Naive thymus-derived CD8-positive, alpha-beta T cell (primary cell): Measurements from ENCODE around the gene ANKS1B. TPM values are rescaled to one million over a fixed set of nuclear protein-coding genes. Genes with fewer than 3 reads are reported as not detected.
"Not testable (repeated sequence)": the region's sequence is repeated elsewhere in the genome, so short reads cannot be mapped to it uniquely, and the experiment has no call there.

Experiments used
- ATAC-seq, 2 donors: fragments of 150-1000 bp; cut with Tn5 transposase in 1 of 2; sonication (Bioruptor Pico), chemical (Tn5 transposase) in 1 of 2; 1 replicate in 1 of 2; 2 replicates in 1 of 2; pipeline ENCODE4 v1.10.0; 2021; ENCODE audit warnings: mild to moderate bottlenecking in 2 of 2, moderate library complexity in 2 of 2
- POLR2A ChIA-PET: fragments of 350-600 bp; sonication (Branson Sonifier 250); formaldehyde crosslinking; loops from one replicate; lab custom pipeline; 2021; ENCODE audit warnings: antibody characterized with exemption; lab: Charles Lee
- DNase-seq, 10 donors: peaks; one replicate each; pipeline versions ENCODE4 v3.0.0 to v3.0.0-alpha.2; 2020 to 2022
- H3K27ac Mint-ChIP-seq, 10 donors: one replicate each; pipeline ENCODE4 v1.8.0; 2020 to 2022; ENCODE audit warnings: mild to moderate bottlenecking in 10 of 10, mixed read lengths in 10 of 10, moderate library complexity in 4 of 10, inconsistent platforms in 1 of 10
- H3K27me3 Mint-ChIP-seq, 5 donors: one replicate each; pipeline ENCODE4 v1.8.0; 2021 to 2022; ENCODE audit warnings: mixed read lengths in 5 of 5
- H3K36me3 Mint-ChIP-seq, 3 donors: one replicate each; pipeline ENCODE4 v1.8.0; 2020 to 2022; ENCODE audit warnings: mixed read lengths in 3 of 3, mild to moderate bottlenecking in 2 of 3, inconsistent platforms in 1 of 3
- H3K4me1 Mint-ChIP-seq, 4 donors: one replicate each; pipeline ENCODE4 v1.8.0; 2021 to 2022; ENCODE audit warnings: mixed read lengths in 4 of 4
- H3K4me3 Mint-ChIP-seq, 10 donors: one replicate each; pipeline ENCODE4 v1.8.0; 2020 to 2022; ENCODE audit warnings: mild to moderate bottlenecking in 10 of 10, mixed read lengths in 10 of 10, moderate library complexity in 6 of 10, inconsistent platforms in 1 of 10
- H3K9me3 Mint-ChIP-seq, 9 donors: one replicate each; pipeline ENCODE4 v1.8.0; 2020 to 2022; ENCODE audit warnings: mixed read lengths in 9 of 9, mild to moderate bottlenecking in 3 of 9, inconsistent platforms in 1 of 9, moderate library complexity in 1 of 9
- polyA plus RNA-seq, 3 donors: library from polyadenylated mRNA; unstranded; fragments of 300-500 nt; fragmentation: Illumina TruSeq; gene quantifications; one replicate each; pipeline ENCODE4 v1.2.3, GENCODE V29; 2021
- total RNA-seq, 8 experiments: library from RNA in 2 of 8; stranded (reverse) in 2 of 8; gene quantifications; one replicate each; pipeline ENCODE4 v1.2.3 and lab custom pipeline; 2021 to 2026

Gene ANKS1B
- total RNA-seq: not detected
- polyA plus RNA-seq: not detected
- total RNA-seq (lab: John Stamatoyannopoulos, UW): 0 to 0.34 (median 0.04) reads per million in 6 experiments

- POLR2A ChIA-PET: no interaction called here
- ATAC-seq: no peak
- H3K27me3 Mint-ChIP-seq: peaks cover 33 to 74% (median 39%) of the 10 kb centered on the region in 5 donors
- H3K9me3 Mint-ChIP-seq: no peaks in the 10 kb centered on the region
- H3K27ac Mint-ChIP-seq: no peak within 1 kb of the TSS
- peaks cover 2 to 13% (median 11%) of the 10 kb centered on the region in 4 donors for H3K4me1 Mint-ChIP-seq
- H3K36me3 Mint-ChIP-seq: peaks cover 0 to 16% (median 0%) of the 10 kb centered on the region in 3 donors
- H3K4me3 Mint-ChIP-seq: peak within 1 kb of the TSS; percentile 12 to 66 (median 60)
- DNase-seq: no peak
Observed at GRCh38 chr12:99984271-99985128, at the start of gene ANKS1B. TSS of gene ANKS1B (minus strand) at chr12:99984936. CDS start at chr12:99984237, 699 bp downstream.

GRCh38 chr12:100031836-100032235 lies 47.1 kb upstream of the ANKS1B start:
- ATAC-seq (no peak), DNase-seq (no peak)
- POLR2A ChIA-PET: no interaction called here
- no peaks in the 10 kb centered on the region for H3K27me3 Mint-ChIP-seq
- no peak overlapping the region for H3K4me3 Mint-ChIP-seq
- H3K36me3 Mint-ChIP-seq: peaks cover 0 to 16% (median 3%) of the 10 kb centered on the region in 3 donors
- no peaks in the 10 kb centered on the region for H3K9me3 Mint-ChIP-seq
- H3K27ac Mint-ChIP-seq: no peak overlapping the region
- peaks cover 0 to 2% (median 0%) of the 10 kb centered on the region in 4 donors for H3K4me1 Mint-ChIP-seq

- no peak for DNase-seq
- no peaks in the 10 kb centered on the region for H3K27me3 Mint-ChIP-seq
- POLR2A ChIA-PET: no interaction called here
- H3K27ac Mint-ChIP-seq: no peak overlapping the region
- H3K9me3 Mint-ChIP-seq: no peaks in the 10 kb centered on the region
- ATAC-seq: no peak
- peaks cover 0 to 2% (median under 1%) of the 10 kb centered on the region in 3 donors for H3K36me3 Mint-ChIP-seq
- H3K4me3 Mint-ChIP-seq: no peak overlapping the region
- H3K4me1 Mint-ChIP-seq: peaks cover 0 to 2% (median 0%) of the 10 kb centered on the region in 4 donors
Observed at GRCh38 chr12:100027671-100028070, 42.9 kb upstream of the ANKS1B start.

- no peak for ATAC-seq
- H3K27me3 Mint-ChIP-seq: peaks cover 0 to 3% (median 0%) of the 10 kb centered on the region in 5 donors
- no peak overlapping the region for H3K4me3 Mint-ChIP-seq
- H3K9me3 Mint-ChIP-seq: peaks cover 0 to 12% (median 4%) of the 10 kb centered on the region in 9 donors
- no peak for DNase-seq
- H3K27ac Mint-ChIP-seq: no peak overlapping the region
- H3K4me1 Mint-ChIP-seq: no peaks in the 10 kb centered on the region
- peaks cover 5 to 10% (median 8%) of the 10 kb centered on the region in 3 donors for H3K36me3 Mint-ChIP-seq
- POLR2A ChIA-PET: no interaction called here
Observed at GRCh38 chr12:100026241-100026640, 41.5 kb upstream of the ANKS1B start.

- Mint-ChIP-seq H3K27ac (no peak overlapping the region), H3K4me1 (no peaks in the 10 kb centered on the region), H3K9me3 (peaks cover 0 to 12% (median 4%) of the 10 kb centered on the region in 9 donors), H3K4me3 (no peak overlapping the region), H3K27me3 (peaks cover 0 to 3% (median 0%) of the 10 kb centered on the region in 5 donors), H3K36me3 (peaks cover 5 to 10% (median 8%) of the 10 kb centered on the region in 3 donors)
- DNase-seq (no peak), ATAC-seq (no peak)
- POLR2A ChIA-PET: no interaction called here
Observed at GRCh38 chr12:100024974-100025555, 40.3 kb upstream of the ANKS1B start.

- POLR2A ChIA-PET: no interaction called here
- peaks cover 7 to 18% (median 13%) of the 10 kb centered on the region in 3 donors for H3K36me3 Mint-ChIP-seq
- DNase-seq (no peak), ATAC-seq (no peak)
- H3K4me1 Mint-ChIP-seq: no peaks in the 10 kb centered on the region
- peaks cover 3 to 36% (median 12%) of the 10 kb centered on the region in 9 donors for H3K9me3 Mint-ChIP-seq
- no peak overlapping the region for H3K4me3 Mint-ChIP-seq
- H3K27me3 Mint-ChIP-seq: peaks cover 0 to 3% (median 0%) of the 10 kb centered on the region in 5 donors
- peak overlapping the region in 1 of 10 donors; percentile 2 for H3K27ac Mint-ChIP-seq
Observed at GRCh38 chr12:100020370-100020769, 35.6 kb upstream of the ANKS1B start.

GRCh38 chr12:100017056-100017455 lies 32.3 kb upstream of the ANKS1B start:
- H3K4me3 Mint-ChIP-seq: no peak overlapping the region
- no peak overlapping the region for H3K27ac Mint-ChIP-seq
- DNase-seq: no peak
- H3K36me3 Mint-ChIP-seq: peaks cover 7 to 27% (median 21%) of the 10 kb centered on the region in 3 donors
- H3K9me3 Mint-ChIP-seq: peaks cover 2 to 57% (median 12%) of the 10 kb centered on the region in 9 donors
- POLR2A ChIA-PET: no interaction called here
- no peaks in the 10 kb centered on the region for H3K4me1 Mint-ChIP-seq
- peaks cover 0 to 2% (median 0%) of the 10 kb centered on the region in 5 donors for H3K27me3 Mint-ChIP-seq
- ATAC-seq: no peak

- H3K4me3 Mint-ChIP-seq, H3K27ac Mint-ChIP-seq, H3K4me1 Mint-ChIP-seq, ATAC-seq, POLR2A ChIA-PET, H3K27me3 Mint-ChIP-seq, DNase-seq: not testable (repeated sequence)
- Mint-ChIP-seq H3K36me3 (peaks cover 2 to 24% (median 16%) of the 10 kb centered on the region in 3 donors), H3K9me3 (peaks cover 2 to 53% (median 12%) of the 10 kb centered on the region in 9 donors)
Observed at GRCh38 chr12:100016304-100016703, 31.6 kb upstream of the ANKS1B start.

GRCh38 chr12:100005846-100006245 lies 21.1 kb upstream of the ANKS1B start:
- H3K4me1 Mint-ChIP-seq, H3K27ac Mint-ChIP-seq, DNase-seq, POLR2A ChIA-PET, H3K4me3 Mint-ChIP-seq, ATAC-seq, H3K27me3 Mint-ChIP-seq: not testable (repeated sequence)
- peaks cover under 1 to 41% (median 15%) of the 10 kb centered on the region in 9 donors for H3K9me3 Mint-ChIP-seq
- peaks cover 0 to 17% (median 6%) of the 10 kb centered on the region in 3 donors for H3K36me3 Mint-ChIP-seq

- H3K4me3 Mint-ChIP-seq: no peak overlapping the region
- POLR2A ChIA-PET: no interaction called here
Observed at GRCh38 chr12:99997806-99998205, 13.1 kb upstream of the ANKS1B start.

GRCh38 chr12:99996095-99996494 lies 11.4 kb upstream of the ANKS1B start:
- Mint-ChIP-seq H3K4me3 (peak overlapping the region in 1 of 10 donors; percentile 38), H3K36me3 (peaks cover 0 to 11% (median 0%) of the 10 kb centered on the region in 3 donors), H3K4me1 (no peaks in the 10 kb centered on the region), H3K27ac (no peak overlapping the region), H3K9me3 (peaks cover 1 to 43% (median 24%) of the 10 kb centered on the region in 9 donors), H3K27me3 (peaks cover 0 to 6% (median 3%) of the 10 kb centered on the region in 5 donors)
- ATAC-seq: no peak
- POLR2A ChIA-PET: no interaction called here
- no peak for DNase-seq

More at GRCh38 chr12:99997806-99998205, 13.1 kb upstream of the ANKS1B start:
- DNase-seq (no peak), ATAC-seq (no peak)
- Mint-ChIP-seq H3K27ac (no peak overlapping the region), H3K27me3 (no peaks in the 10 kb centered on the region), H3K9me3 (peaks cover 1 to 43% (median 23%) of the 10 kb centered on the region in 9 donors), H3K4me1 (no peaks in the 10 kb centered on the region), H3K36me3 (peaks cover 0 to 11% (median 0%) of the 10 kb centered on the region in 3 donors)

- H3K27me3 Mint-ChIP-seq: peaks cover 31 to 68% (median 40%) of the 10 kb centered on the region in 5 donors
- no peak overlapping the region for H3K27ac Mint-ChIP-seq
- peak overlapping the region in 9 of 10 donors; percentile 0 to 66 (median 50) for H3K4me3 Mint-ChIP-seq
- peaks cover 2 to 13% (median 11%) of the 10 kb centered on the region in 4 donors for H3K4me1 Mint-ChIP-seq
- POLR2A ChIA-PET: no interaction called here
- no peak for ATAC-seq
- peaks cover 0 to 16% (median 0%) of the 10 kb centered on the region in 3 donors for H3K36me3 Mint-ChIP-seq
- no peak for DNase-seq
- H3K9me3 Mint-ChIP-seq: no peaks in the 10 kb centered on the region
Observed at GRCh38 chr12:99985631-99986030, 895 bp upstream of the ANKS1B start.
